H9 (cell line): ENCODE measurements around the gene ADGRB3. TPM values are rescaled to one million over a fixed set of nuclear protein-coding genes. Genes with fewer than 3 reads are reported as not detected.

Source experiments
- DNase-seq: peaks from one replicate; pipeline ENCODE4 v3.0.0-alpha.2; 2017
- H2AFZ ChIP-seq: one replicate; pipeline ENCODE4 v1.6.1; 2013; ENCODE audit warnings: mild to moderate bottlenecking, low read length, control low read depth, moderate library complexity
- H2AK5ac ChIP-seq: 2 replicates; pipeline ENCODE4 v1.6.1; 2013; ENCODE audit warnings: low read length, control low read depth, mixed read lengths; ENCODE audit not compliant: insufficient read length
- H2BK120ac ChIP-seq: one replicate; pipeline ENCODE4 v1.6.1; 2013; ENCODE audit warnings: low read depth, mild to moderate bottlenecking, low read length, control low read depth, inconsistent platforms; ENCODE audit not compliant: poor library complexity, severe bottlenecking
- H2BK12ac ChIP-seq: 2 replicates; pipeline ENCODE4 v1.6.1; 2013; ENCODE audit warnings: low read length, control low read depth, mixed read lengths, low read depth; ENCODE audit not compliant: insufficient read length
- H2BK15ac ChIP-seq: 2 replicates; pipeline ENCODE4 v1.6.1; 2013; ENCODE audit warnings: low read depth, low read length, control low read depth
- H2BK20ac ChIP-seq: one replicate; pipeline ENCODE4 v1.6.1; 2013; ENCODE audit warnings: low read depth, mild to moderate bottlenecking, low read length, control low read depth, inconsistent platforms; ENCODE audit not compliant: poor library complexity, severe bottlenecking
- H2BK5ac ChIP-seq: 2 replicates; pipeline ENCODE4 v1.6.1; 2013; ENCODE audit warnings: low read length, control low read depth, mixed read lengths; ENCODE audit not compliant: insufficient read length
- H3K14ac ChIP-seq: 2 replicates; pipeline ENCODE4 v1.6.1; 2013; ENCODE audit warnings: low read length, control low read depth; ENCODE audit not compliant: insufficient read depth
- H3K18ac ChIP-seq: 2 replicates; pipeline ENCODE4 v1.6.1; 2013; ENCODE audit warnings: low read depth, mild to moderate bottlenecking, mixed read lengths, low read length, control low read depth; ENCODE audit not compliant: insufficient read length
- H3K23ac ChIP-seq: 2 replicates; pipeline ENCODE4 v1.6.1; 2013; ENCODE audit warnings: low read length, control low read depth, mixed read lengths, low read depth; ENCODE audit not compliant: insufficient read length
- H3K23me2 ChIP-seq: 2 replicates; pipeline ENCODE4 v1.6.1; 2013; ENCODE audit warnings: low read depth, mild to moderate bottlenecking, mixed read lengths, low read length, control low read depth; ENCODE audit not compliant: insufficient read length, poor library complexity, severe bottlenecking
- H3K27ac ChIP-seq: 2 replicates; pipeline ENCODE4 v1.5.1; 2013; ENCODE audit warnings: low read length, control low read depth, mixed read lengths, low read depth; ENCODE audit not compliant: insufficient read length
- H3K27me3 ChIP-seq: 2 replicates; pipeline ENCODE4 v1.6.1; 2013; ENCODE audit warnings: low read length, control low read depth, inconsistent platforms; ENCODE audit not compliant: insufficient read depth
- H3K4ac ChIP-seq: 2 replicates; pipeline ENCODE4 v1.6.1; 2013; ENCODE audit warnings: low read depth, mild to moderate bottlenecking, control low read depth, inconsistent platforms, low read length, moderate library complexity
- H3K4me1 ChIP-seq: 2 replicates; pipeline ENCODE4 v1.6.1; 2013; ENCODE audit warnings: low read length, control low read depth, inconsistent platforms; ENCODE audit not compliant: insufficient read depth
- H3K4me2 ChIP-seq: 2 replicates; pipeline ENCODE4 v1.6.1; 2013; ENCODE audit warnings: low read length, control low read depth, mixed read lengths; ENCODE audit not compliant: insufficient read length, insufficient read depth
- H3K56ac ChIP-seq: 2 replicates; pipeline ENCODE4 v1.6.1; 2013; ENCODE audit warnings: low read depth, mild to moderate bottlenecking, mixed read lengths, low read length, control low read depth; ENCODE audit not compliant: insufficient read length
- H3K79me1 ChIP-seq: 2 replicates; pipeline ENCODE4 v1.6.1; 2013; ENCODE audit warnings: low read depth, mild to moderate bottlenecking, moderate library complexity, low read length, control low read depth, inconsistent platforms; ENCODE audit not compliant: insufficient read depth, poor library complexity, severe bottlenecking
- H3K79me2 ChIP-seq: 2 replicates; pipeline ENCODE4 v1.6.1; 2013; ENCODE audit warnings: low read length, control low read depth, inconsistent platforms; ENCODE audit not compliant: insufficient read depth
- H3K9ac ChIP-seq: 2 replicates; pipeline ENCODE4 v1.6.1; 2013; ENCODE audit warnings: low read length, control low read depth, mixed read lengths; ENCODE audit not compliant: insufficient read length; ENCODE audit errors: extremely low read depth
- H3K9me3 ChIP-seq: one replicate; pipeline ENCODE4 v1.6.1; 2013; ENCODE audit warnings: low read depth, low read length, inconsistent platforms; ENCODE audit not compliant: control insufficient read depth
- H3T11ph ChIP-seq: one replicate; pipeline ENCODE4 v1.6.1; 2013; ENCODE audit warnings: mild to moderate bottlenecking, low read length, control low read depth, inconsistent platforms
- H4K20me1 ChIP-seq: one replicate; pipeline ENCODE4 v1.6.1; 2013; ENCODE audit not compliant: control insufficient read depth, insufficient read length, insufficient read depth
- H4K5ac ChIP-seq: 2 replicates; pipeline ENCODE4 v1.6.1; 2013; ENCODE audit warnings: low read depth, mild to moderate bottlenecking, mixed read lengths, low read length, control low read depth; ENCODE audit not compliant: insufficient read length
- H4K8ac ChIP-seq: replicated peaks from 2 replicates; pipeline ENCODE4 v1.6.1; 2013; ENCODE audit warnings: low read length, control low read depth, mixed read lengths, low read depth; ENCODE audit not compliant: insufficient read length
- H4K91ac ChIP-seq: 2 replicates; pipeline ENCODE4 v1.6.1; 2013; ENCODE audit warnings: low read depth, mild to moderate bottlenecking, moderate library complexity, mixed read lengths, low read length, control low read depth; ENCODE audit not compliant: insufficient read length
- H3K27ac Mint-ChIP-seq, 3 experiments: 2 replicates in 2 of 3; 3 replicates in 1 of 3; pipeline ENCODE4 v1.8.0; 2020 to 2021; ENCODE audit warnings: mixed read lengths in 3 of 3, mild to moderate bottlenecking in 1 of 3, moderate library complexity in 1 of 3
- H3K27me3 Mint-ChIP-seq: 2 replicates; pipeline ENCODE4 v1.8.0; 2021; ENCODE audit warnings: low read depth, mild to moderate bottlenecking, moderate library complexity, mixed read lengths
- H3K36me3 Mint-ChIP-seq, 3 experiments: 2 replicates in 2 of 3; 3 replicates in 1 of 3; pipeline ENCODE4 v1.8.0; 2020 to 2021; ENCODE audit warnings: low read depth in 3 of 3, mixed read lengths in 3 of 3; ENCODE audit not compliant: insufficient read depth in 1 of 3
- H3K4me1 Mint-ChIP-seq, 2 experiments: 2 replicates each; pipeline ENCODE4 v1.8.0; 2020; ENCODE audit warnings: mixed read lengths in 2 of 2
- H3K4me3 Mint-ChIP-seq, 2 experiments: 2 replicates in 1 of 2; 3 replicates in 1 of 2; pipeline ENCODE4 v1.8.0; 2020 to 2021; ENCODE audit warnings: mild to moderate bottlenecking in 2 of 2, mixed read lengths in 2 of 2, moderate library complexity in 1 of 2
- H3K9me3 Mint-ChIP-seq, 2 experiments: 2 replicates in 1 of 2; 3 replicates in 1 of 2; pipeline ENCODE4 v1.8.0; 2020; ENCODE audit warnings: mild to moderate bottlenecking in 2 of 2, mixed read lengths in 2 of 2, moderate library complexity in 1 of 2
- WGBS: extraction: QIAGEN DNeasy Blood & Tissue Kit; methylation state at CpG from one replicate; pipeline ENCODE4 v1.1.7; 2013; ENCODE audit warnings: missing lambda C conversion rate, low lambda C conversion rate, mixed read lengths; ENCODE audit not compliant: insufficient read length; ENCODE audit errors: extremely low coverage; 5-methylcytosine and 5-hydroxymethylcytosine counted together
- total RNA-seq: library from RNA; stranded (reverse); gene quantifications from 2 replicates; pipeline ENCODE4 v1.2.1, GENCODE V29; 2021
- TF ChIP-seq, protein P1 (sequence below): fragments of 200-600 bp; sonication (generic); conservative IDR thresholded peaks from 3 replicates; pipeline ENCODE4 v1.8.0; 2021; ENCODE audit warnings: antibody characterized with exemption, mild to moderate bottlenecking

Gene ADGRB3
- total RNA-seq, 1 experiment from 2014 or later: 0.37 TPM

DNA sequence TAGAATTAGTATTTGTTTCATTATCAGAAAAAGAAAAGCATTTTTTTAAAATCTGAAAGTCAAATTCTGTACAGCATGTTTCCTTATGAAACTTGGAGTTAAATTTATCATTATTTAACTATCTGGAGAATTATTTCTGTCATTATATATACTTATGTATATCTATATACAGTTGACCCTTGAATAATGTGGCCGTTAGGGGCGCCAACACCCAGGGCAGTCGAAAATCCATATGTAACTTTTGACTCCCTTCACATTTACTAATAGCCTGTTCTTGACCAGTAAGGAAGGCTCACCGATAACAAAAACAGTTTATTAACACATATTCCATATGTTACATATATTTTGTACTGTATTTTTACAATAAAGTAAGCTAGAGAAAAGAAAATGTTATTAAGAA, 341.2 kb downstream of the ADGRB3 start:
- Histone ChIP-seq H2BK5ac (no peak overlapping the region), H2BK15ac (no peak overlapping the region), H3K27ac (no peak overlapping the region), H2BK12ac (no peak overlapping the region), H2BK20ac (no peak overlapping the region), H2AK5ac (no peak overlapping the region), H3K79me2 (no peaks in the 10 kb centered on the region), H3K9me3 (no peaks in the 10 kb centered on the region), H3T11ph (no peak overlapping the region), H4K91ac (no peak overlapping the region), H3K14ac (no peak overlapping the region), H3K79me1 (no peaks in the 10 kb centered on the region), H2BK120ac (no peak overlapping the region), H2AFZ (no peak overlapping the region), H3K27me3 (no peaks in the 10 kb centered on the region), H4K8ac (no peak overlapping the region), H4K5ac (no peak overlapping the region), H3K9ac (no peak overlapping the region), H3K18ac (no peak overlapping the region), H3K4me2 (no peak overlapping the region), H4K20me1 (no peaks in the 10 kb centered on the region), H3K4me1 (no peaks in the 10 kb centered on the region), H3K23ac (no peak overlapping the region), H3K4ac (no peak overlapping the region), H3K56ac (no peak overlapping the region), H3K23me2 (no peaks in the 10 kb centered on the region)
- Mint-ChIP-seq H3K9me3 (no peaks in the 10 kb centered on the region), H3K36me3 (no peaks in the 10 kb centered on the region), H3K27ac (no peak overlapping the region), H3K4me1 (peaks cover 3% of the 10 kb centered on the region in 2 experiments; a peak in 3 of 4 replicates), H3K27me3 (no peaks in the 10 kb centered on the region), H3K4me3 (no peak overlapping the region)
- no peak for DNase-seq
- WGBS: no CpG with 5 or more reads among the region's 4 CpGs
- TF ChIP-seq, protein P1, sequence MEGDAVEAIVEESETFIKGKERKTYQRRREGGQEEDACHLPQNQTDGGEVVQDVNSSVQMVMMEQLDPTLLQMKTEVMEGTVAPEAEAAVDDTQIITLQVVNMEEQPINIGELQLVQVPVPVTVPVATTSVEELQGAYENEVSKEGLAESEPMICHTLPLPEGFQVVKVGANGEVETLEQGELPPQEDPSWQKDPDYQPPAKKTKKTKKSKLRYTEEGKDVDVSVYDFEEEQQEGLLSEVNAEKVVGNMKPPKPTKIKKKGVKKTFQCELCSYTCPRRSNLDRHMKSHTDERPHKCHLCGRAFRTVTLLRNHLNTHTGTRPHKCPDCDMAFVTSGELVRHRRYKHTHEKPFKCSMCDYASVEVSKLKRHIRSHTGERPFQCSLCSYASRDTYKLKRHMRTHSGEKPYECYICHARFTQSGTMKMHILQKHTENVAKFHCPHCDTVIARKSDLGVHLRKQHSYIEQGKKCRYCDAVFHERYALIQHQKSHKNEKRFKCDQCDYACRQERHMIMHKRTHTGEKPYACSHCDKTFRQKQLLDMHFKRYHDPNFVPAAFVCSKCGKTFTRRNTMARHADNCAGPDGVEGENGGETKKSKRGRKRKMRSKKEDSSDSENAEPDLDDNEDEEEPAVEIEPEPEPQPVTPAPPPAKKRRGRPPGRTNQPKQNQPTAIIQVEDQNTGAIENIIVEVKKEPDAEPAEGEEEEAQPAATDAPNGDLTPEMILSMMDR: peak; percentile 67
